Frontal cortex (tissue), 4 donors: Measurements from ENCODE around the gene PRR23C. TPM values are rescaled to one million over a fixed set of nuclear protein-coding genes. Genes with fewer than 3 reads are reported as not detected.

Source experiments
- DNase-seq, 2 donors: peaks; one replicate each; pipeline ENCODE4 v3.0.0; 2012; ENCODE audit warnings: low spot score in 2 of 2
- FAIRE-seq: peaks from 2 replicates; lab custom pipeline; 2012; peaks lifted over from hg19 to GRCh38; lab: Jason Lieb, UNC
- total RNA-seq: library from RNA; depleted of rRNA; stranded (reverse); fragments of >200 nt; gene quantifications from one replicate; pipeline ENCODE4 v1.2.3, GENCODE V29; 2014
- donor health status: control.
- donor health status: control.
- donor health status: control.

Gene PRR23C
- total RNA-seq, 1 donor from 2014 or later = not detected

- no peak for FAIRE-seq
Measured at GRCh38 chr3:139006051-139006716, 38.5 kb downstream of the PRR23C start, which contains the start of gene PRR23A. Gene PRR23A (minus strand): TSS chr3:139006268. CDS start chr3:139006268, 0 bp downstream.

GRCh38 chr3:139005356-139005993 lies 39.2 kb downstream of the PRR23C start:
- FAIRE-seq (no peak), DNase-seq (no peak)

More at GRCh38 chr3:139006051-139006716, 38.5 kb downstream of the PRR23C start, which contains the start of gene PRR23A:
- no peak for DNase-seq

- DNase-seq (no peak), FAIRE-seq (no peak)
Measured at GRCh38 chr3:138995706-138996105, 49.0 kb downstream of the PRR23C start.

Other genes with a start within 250 kb of the PRR23C start
- gene PIK3CB, start 210.0 kb downstream of the PRR23C start, total RNA-seq = 28.9 TPM
- gene FOXL2, start 97.8 kb downstream of the PRR23C start, total RNA-seq = under 0.01 TPM
- 0.41 TPM for gene FOXL2NB, start 97.7 kb downstream of the PRR23C start, total RNA-seq
- not detected for gene PRR23A, start 38.6 kb downstream of the PRR23C start, total RNA-seq
- gene PRR23B, start 24.0 kb downstream of the PRR23C start, total RNA-seq = not detected